ENCODE measurements around the gene SLC25A28. TPM values are rescaled to one million over a fixed set of nuclear protein-coding genes. Genes with fewer than 3 reads are reported as not detected.

Gene SLC25A28
- total RNA-seq, 2 donors from 2014 or later, result 43.4 to 58.7 TPM

Other genes with a start within 250 kb of the SLC25A28 start
- gene GOT1, start 189.8 kb downstream of the SLC25A28 start, total RNA-seq, result 10 to 100 TPM; 42.5 to 44.4 TPM
- gene NKX2-3, start 87.5 kb downstream of the SLC25A28 start, total RNA-seq, result not detected
- gene ENTPD7, start 39.1 kb upstream of the SLC25A28 start, total RNA-seq, result 10 to 100 TPM in 1 of 2 donors, 1 to 10 TPM in 1; 9.0 to 10.9 TPM
- gene COX15, start 111.7 kb upstream of the SLC25A28 start, total RNA-seq, result 10 to 100 TPM; 26.1 to 31.9 TPM
- 10 to 100 TPM; 25.0 to 29.5 TPM for gene CUTC, start 111.8 kb upstream of the SLC25A28 start, total RNA-seq
- gene ABCC2, start 162.2 kb upstream of the SLC25A28 start, total RNA-seq, result 1 to 10 TPM; 1.5 to 3.4 TPM

All from natural killer cell treated with Interleukin-12 subunit alpha and Interleukin-12 subunit beta and Interleukin-15 and Interleukin-18, amount 100 ng/mL, for 72 hours (primary cell).